LoVo (cell line): ENCODE measurements around the gene C14orf93.
"Not testable (repeated sequence)": the region's sequence is repeated elsewhere in the genome, so short reads cannot be mapped to it uniquely, and the experiment has no call there.

Experiments used
- DNase-seq: peaks from one replicate; pipeline ENCODE4 v3.0.0-alpha.2; 2016; ENCODE audit warnings: low spot score

The C14orf93 gene

DNA sequence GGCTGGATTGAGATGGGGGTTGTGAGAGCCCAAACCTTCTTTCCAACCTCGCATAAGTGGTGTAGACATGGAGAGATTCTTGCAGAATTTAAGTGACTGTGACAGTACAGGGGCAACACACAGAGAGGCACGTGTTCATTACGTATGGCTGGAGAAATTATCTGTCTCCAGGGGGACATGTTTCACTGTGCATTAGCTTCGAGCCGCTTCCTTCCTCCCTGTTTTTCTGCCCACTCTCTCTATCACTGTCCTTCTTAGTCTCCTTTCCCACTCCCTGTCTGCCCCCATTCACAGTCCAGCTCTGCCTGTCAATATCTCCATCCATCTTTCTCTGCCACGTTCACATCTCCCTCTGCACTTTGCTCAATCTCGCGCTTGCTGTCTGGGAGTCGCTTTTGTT is 11.5 kb upstream of the C14orf93 start:
- DNase-seq = no peak

DNA sequence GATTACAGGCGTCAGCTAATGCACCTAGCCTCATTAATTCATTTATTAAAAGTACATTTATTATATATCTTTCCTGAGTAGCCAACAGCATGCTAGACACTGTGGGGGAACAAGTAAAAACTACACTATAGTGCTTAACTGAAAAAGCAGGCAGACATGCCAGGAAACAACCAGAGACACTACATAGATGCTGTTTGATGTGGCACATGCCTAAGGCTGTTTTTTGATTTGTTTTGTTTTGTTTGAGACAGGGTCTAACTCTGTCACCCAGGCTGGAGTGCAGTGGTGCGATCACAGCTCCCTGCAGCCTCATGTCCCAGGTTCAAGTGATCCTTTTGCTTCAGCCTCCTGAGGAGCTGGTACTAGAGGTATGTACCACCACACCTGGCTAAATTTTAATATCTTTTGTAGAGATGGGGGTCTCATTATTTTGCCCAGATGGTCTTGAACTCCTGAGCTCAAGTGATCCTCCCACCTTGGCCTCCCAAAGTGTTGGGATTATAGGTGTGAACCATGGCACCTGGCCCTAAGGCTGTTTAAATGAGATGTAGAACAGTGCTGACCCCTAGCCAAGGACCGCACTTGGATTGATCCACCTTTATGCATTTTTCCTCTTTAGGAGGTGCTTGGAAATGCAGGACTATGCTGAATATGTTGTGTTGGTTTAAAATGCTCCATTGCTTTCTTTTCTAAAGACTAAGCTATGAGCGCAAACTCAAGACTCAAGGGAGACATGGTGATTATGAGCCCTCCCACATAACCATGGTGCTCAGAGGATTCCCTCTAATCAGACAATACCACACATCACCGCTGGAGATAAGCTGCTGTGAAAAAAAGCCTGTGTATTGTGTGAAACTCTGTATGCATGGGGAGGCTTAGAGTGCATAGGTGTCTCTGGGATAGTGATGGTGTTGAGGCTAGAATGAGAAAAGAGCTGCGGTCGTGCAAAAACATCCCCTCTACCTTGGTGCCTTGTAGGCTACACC is 10.5 kb upstream of the C14orf93 start:
- DNase-seq = no peak

DNA sequence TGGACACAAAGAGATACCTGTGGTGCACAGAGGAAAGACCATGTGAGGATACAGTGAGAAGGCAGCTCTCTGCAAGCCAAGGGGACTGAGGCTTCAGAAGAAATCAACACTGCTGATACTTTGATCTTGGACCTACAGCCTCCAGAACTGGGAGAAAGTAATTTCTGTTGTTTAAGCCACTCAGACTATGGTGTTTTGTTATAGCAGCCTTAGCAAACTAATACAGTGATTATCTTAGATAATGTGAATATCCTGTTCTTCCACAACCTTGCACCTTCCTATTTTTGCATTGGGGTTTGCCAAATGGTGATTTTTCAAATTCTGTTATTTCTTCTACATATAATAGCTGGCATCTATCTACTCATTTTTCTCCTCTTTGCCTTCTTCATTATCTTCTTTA is 8.2 kb upstream of the C14orf93 start:
- no peak for DNase-seq

DNA sequence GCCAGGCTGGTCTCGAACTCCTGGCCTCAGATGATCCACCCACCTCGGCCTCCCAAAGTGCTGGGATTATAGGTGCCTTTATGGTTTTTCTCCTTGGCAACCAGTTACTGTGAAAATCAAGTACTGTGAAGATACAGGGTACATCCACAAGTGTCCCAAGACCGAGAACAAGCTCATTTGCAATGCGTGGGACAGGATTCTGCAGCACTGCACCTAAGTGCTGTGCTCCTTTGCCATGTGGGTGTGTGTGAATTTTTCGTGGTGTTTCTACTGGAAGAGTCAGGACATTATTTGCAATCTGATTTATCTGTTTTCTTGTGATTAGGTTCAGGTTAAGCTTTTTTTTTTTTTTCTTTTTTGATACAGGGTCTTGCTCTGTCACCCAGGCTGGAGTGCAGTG is 7.1 kb upstream of the C14orf93 start:
- no peak for DNase-seq

GRCh38 chr14:23015618-23016017 is 5.7 kb upstream of the C14orf93 start:
- DNase-seq = no peak

DNA sequence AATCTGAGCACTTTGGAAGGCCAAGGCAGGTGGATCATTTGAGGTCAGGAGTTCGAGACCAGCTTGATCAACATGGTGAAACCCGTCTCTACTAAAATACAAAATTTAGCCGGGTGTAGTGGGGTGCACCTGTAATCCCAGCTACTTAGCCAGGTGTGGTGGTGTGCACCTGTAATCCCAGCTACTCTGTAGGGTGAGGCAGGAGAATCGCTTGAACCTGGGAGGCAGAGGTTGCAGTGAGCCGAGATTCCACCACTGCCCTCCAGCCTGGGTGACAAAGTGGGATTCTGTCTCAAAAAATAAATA is 3.8 kb upstream of the C14orf93 start:
- not testable (repeated sequence) for DNase-seq

DNA sequence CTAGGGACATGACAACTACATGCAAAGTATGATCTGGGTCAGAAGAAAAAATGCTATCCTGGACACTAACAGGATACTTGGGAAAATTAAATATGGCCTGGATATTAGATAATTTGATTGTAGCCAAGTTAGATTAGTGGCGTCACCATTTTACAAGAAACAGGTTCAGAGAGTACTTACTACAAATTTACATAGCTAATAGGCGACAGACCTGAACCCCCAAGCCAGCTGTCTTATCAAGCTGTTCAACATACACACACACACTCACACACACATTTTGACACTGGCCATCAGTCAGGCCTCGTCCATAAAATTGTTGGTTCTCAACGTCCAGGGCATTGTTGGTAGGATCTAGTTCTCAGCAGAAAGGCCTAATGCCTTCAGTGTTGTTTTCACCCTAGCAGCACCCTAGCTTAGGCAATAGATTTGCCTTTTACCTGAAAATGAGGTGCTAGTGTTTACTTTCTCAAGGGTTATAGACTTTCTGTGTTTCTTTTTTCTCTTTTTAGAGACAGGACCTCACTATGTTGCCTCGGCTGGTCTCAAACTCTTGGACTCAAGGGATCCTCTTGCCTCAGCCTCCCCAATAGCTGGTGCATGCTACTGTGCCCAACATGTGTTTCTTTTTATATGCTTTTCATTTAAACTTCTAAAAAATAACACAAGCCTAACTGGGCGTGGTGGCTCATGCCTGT is 3.3 kb upstream of the C14orf93 start:
- no peak for DNase-seq

DNA sequence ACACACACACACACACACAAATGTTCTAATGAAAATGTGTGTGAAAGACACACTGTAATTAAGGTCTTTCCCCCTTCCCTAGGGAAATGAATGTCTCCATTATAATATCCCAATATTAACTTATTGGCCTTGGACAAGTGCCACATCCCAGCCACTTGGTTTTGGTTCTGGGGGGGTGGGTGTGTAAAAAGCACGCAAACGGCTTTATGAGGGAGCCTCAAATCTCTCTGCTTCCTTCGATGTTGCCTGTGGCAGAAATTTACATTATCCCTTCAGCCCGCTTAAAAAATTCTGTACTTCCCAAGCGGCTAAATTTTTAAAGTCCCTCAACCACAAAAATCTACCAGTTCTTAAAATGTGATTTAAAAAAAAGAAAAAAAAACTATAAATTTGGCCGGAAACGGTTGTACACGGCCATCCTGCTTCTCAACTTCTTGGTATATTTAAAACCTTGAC is 432 bp downstream of the C14orf93 start:
- DNase-seq = no peak

DNA sequence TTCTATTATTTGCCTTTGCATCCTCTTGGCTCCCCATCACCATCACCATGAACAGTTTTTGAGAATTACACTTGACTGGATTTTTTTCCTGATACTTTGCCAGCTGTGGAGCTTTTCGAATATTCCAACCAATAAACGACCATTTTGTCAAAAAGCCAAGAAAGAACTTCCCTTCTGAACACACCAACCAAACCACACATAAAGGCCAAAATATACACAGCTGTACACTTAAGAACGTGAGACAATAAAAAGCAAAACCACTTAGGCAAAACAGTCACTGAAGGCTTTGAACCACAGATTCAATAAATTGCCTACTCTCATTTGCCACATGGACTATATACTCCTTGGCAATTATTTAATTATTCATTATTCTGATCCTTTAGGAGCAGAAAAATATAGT is 1.1 kb downstream of the C14orf93 start:
- no peak for DNase-seq

DNA sequence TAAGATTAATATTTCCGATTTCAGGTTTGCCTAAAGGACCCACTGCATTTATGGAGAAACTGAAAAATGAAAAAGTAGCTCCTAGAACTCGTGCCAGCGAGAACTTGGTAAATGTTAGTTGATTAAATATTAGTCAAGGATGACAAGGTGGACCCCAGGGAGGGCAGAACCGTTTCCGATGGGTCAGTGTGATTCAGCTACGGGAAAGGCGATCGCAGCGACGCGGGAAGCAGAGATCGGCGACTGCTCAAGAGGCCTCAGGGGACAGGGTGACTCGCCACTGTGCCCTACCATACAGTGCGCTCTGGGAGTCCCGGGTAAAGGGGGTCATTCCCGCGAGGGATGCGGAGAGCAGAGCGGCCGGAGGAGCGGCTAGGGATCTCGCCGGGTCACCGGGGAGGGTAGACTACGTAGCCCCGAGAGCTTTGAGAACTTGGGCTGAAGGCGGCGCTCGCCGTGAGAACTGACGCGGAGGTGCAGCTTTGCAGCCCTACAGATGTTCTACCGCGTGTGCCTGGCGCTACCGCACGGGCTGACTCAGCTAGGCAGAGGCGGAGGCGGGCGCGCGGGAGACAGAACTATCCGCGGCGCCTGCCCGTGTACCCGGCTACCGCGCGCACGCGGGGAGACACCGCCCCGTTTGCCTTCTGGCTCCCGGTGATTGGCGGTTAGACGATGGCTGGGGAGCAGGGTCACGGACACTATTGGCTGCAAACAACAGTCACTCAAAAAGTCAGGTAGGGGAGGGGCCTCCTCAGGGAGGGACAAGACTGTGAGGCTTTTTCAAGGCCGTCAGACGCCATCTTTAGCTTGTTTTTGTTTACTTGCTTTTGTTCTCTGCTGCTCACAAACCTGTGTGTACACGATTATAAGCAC is 3.2 kb downstream of the C14orf93 start:
- peak; percentile 99 for DNase-seq

GRCh38 chr14:23006188-23006534 is 3.8 kb downstream of the C14orf93 start:
- DNase-seq = no peak

DNA sequence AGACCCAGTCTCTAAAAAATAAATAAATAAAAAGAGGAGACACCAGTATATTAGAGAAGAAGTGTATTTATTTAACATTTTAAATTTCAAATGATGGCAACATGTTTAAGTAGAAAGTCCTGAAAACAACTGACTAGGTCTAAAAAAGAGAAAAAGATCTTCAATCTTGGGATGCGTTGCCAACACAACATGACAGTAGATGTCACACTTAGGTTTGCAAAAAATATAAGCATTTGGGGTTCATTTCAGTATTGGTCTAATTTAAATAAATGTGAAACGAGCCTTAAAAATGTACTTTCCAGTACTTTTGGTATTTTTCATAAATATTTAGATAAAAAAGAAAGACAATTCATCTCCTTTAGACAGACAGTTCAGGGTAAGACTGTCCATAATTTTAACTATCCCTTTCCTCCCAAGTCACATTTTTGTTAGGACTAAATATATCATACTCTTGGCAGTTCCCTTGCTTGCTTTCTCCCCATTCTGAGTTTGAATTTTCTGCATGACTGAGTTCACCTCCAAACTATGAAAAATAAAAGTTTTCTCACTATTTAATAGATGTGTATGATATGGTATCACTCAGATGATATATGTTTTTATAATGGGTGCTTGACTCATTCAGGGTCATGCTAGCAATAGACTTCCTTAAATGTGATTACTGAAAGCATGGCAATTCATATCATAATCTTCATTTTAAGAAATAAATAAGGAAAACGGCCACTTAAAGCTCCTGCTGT is 4.3 kb downstream of the C14orf93 start:
- no peak for DNase-seq

GRCh38 chr14:23004274-23004673 is 5.7 kb downstream of the C14orf93 start:
- not testable (repeated sequence) for DNase-seq

DNA sequence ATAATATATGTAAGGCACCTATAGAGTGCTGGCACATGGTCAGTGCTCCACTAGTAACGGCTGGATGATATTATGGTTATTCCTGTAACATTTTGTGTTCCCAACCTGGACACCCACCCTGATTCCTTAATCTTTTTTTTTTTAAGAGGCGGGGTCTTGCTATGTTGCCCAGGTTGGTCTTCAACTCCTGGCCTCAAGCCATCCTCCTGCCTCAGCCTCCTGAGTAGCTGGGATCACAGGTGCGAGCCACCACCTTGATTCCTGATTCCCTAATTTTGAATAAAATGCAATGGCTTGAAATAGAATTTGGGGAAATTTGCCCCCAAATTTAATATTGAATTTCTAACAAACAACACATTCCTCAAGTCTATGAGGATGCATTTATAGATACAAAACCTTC is 7.4 kb downstream of the C14orf93 start:
- DNase-seq = no peak

- no peak for DNase-seq
Measured at GRCh38 chr14:23000860-23001259, 9.1 kb downstream of the C14orf93 start.

GRCh38 chr14:22998329-22999012 is 11.5 kb downstream of the C14orf93 start:
- no peak for DNase-seq

DNA sequence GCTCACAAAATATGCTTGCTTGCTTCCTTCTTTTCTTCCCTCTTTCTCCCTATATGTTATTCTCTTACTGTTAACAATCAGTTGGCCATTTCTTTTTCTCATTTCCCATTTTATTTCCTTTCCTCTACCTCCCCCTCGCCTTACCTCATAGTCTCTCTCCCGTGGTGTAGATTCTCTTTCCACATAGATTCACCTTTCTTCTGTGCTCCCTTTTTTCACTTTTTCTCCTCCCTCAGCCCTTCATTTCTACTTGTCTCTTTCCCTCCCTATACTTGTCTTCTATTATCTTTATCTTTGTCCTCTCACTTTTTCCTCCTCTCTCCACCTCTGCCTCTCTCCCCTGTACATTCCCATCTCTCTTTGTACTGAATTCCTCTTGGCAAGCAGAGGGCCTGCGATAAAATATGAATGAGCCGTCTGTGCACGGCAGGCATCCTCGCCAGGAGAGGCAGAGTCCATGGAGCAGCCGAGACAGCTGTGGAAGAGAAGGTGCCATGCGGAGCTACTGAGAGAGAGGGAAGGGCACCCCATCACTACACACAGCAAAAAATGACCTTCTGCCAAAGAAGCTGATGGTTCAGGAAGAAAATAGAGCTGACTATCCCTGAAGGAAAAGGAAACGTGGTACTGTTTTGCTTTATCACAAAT is 12.1 kb downstream of the C14orf93 start:
- DNase-seq = no peak

DNA sequence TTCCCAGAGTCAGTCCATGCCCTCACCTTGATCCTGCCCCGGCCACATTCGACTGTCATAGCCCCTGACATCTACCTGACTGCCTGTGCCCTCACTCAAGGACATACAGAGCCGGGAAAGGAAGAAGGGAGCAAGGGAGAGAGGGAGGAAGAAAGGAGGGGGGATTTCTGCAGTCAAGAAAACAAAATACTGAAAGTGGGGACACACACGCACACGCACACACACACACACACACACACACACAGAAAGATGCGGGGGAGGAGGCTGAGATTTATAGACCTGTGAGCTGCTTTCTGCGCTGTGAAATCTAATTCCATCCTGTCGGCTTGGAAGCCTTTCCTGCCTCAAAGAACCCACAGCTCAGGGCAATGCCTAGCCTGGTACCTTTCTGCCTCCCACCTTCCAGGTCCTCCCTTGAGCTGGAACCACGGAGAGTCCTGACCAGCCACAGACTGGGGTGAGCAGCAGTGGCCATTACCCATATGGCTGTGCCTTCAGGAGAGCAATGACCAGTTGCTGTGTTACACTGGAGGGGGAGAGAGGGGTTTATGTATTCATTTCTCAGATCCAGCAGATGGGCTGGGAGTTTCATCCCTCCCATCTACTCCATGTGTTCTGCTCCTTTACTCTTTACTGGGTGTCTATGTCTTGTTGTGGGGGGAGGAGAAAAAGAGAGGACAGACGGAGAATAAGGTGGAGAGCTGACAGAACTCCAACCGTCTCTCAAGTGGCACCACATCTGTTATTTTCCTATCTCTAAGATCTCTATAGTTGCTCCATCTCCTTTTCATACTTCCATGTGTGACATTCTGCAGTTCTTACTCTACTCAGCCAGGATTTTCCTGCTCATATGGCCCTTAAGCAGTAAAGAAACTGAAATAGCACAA is 12.9 kb downstream of the C14orf93 start:
- no peak for DNase-seq

DNA sequence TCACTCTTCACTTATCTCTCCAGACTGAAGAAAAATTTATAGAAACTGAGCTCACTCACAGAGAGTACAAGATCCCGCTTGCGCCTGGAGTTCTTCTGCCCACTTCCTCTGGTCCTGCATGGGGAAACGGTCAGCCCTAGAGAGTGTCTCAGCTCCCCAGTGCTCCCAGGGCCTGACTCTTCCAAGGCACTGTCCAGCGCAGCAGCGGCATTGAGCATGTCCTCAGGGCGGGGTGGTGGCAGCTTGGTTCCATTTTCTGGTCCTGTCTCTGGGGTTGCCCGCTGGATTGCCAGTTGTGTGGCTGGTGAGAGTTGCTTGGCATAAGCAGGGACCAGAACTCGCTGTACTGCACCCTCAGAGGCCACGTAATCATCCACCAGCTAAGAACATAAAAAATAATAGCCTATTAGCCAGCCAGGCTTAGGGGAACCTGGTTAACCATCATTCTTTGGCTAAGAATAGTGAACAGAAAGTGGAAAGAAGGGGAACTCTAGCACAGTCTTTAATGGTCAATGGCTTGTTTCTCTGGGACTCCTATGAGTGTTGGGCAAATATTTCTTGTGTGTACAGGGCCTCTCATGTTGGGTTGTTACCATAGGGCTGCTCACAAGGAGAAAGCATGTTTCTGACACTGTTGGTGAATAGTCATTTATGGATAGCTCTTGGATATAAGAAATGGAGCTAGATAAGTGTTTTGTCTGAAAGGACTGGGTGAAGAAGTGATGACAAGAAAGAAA is 13.9 kb downstream of the C14orf93 start:
- DNase-seq = no peak
